ENCODE data around the gene ARHGAP28.

ARHGAP28 gene, protein sequence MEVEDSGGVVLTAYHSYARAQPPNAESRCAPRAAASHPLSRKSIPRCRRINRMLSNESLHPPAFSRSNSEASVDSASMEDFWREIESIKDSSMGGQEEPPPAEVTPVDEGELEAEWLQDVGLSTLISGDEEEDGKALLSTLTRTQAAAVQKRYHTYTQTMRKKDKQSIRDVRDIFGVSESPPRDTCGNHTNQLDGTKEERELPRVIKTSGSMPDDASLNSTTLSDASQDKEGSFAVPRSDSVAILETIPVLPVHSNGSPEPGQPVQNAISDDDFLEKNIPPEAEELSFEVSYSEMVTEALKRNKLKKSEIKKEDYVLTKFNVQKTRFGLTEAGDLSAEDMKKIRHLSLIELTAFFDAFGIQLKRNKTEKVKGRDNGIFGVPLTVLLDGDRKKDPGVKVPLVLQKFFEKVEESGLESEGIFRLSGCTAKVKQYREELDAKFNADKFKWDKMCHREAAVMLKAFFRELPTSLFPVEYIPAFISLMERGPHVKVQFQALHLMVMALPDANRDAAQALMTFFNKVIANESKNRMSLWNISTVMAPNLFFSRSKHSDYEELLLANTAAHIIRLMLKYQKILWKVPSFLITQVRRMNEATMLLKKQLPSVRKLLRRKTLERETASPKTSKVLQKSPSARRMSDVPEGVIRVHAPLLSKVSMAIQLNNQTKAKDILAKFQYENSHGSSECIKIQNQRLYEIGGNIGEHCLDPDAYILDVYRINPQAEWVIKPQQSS

DNA sequence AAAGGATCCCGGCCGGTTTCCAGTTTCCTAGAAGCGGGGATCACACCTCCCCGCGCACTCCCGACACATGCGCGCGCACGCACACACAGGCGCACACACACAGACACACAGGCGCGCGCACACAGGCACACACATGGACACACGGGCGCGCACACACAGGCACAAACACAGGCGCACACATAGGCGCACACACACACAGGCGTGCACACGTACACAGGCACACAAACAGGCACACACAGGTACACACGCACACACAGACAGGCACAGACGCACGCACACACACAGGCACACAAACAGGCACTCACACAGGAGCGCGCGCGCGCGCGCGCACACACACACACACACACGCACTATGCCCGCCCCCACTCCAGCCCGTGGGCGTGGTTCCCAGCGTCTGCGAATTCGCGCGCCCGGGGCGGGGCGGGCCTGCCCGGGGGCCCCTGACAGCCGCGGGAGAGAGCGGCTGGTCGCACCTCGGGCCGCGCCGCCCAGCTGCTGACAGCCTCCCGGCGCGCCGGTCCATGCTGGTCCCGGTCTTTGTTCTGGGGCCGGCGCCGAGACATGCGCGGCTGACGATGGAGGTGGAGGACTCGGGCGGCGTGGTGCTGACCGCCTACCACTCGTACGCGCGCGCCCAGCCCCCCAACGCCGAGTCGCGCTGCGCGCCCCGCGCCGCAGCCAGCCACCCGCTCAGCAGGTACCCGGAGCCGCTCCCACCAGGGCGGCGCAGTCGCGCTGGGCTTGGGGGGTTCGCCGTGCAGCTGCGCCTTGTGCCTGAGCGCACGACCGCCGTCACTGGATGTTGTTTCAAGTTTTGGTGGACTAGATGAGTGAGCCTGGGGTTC lies at the start of gene ARHGAP28:
Gene ARHGAP28, plus strand, starts transcription at position 470 of the 845 bp plus-strand sequence. Its CDS starts 106 bp downstream, at position 576.
- no peak for DNase-seq (ENCODE audit: low read depth)

DNA sequence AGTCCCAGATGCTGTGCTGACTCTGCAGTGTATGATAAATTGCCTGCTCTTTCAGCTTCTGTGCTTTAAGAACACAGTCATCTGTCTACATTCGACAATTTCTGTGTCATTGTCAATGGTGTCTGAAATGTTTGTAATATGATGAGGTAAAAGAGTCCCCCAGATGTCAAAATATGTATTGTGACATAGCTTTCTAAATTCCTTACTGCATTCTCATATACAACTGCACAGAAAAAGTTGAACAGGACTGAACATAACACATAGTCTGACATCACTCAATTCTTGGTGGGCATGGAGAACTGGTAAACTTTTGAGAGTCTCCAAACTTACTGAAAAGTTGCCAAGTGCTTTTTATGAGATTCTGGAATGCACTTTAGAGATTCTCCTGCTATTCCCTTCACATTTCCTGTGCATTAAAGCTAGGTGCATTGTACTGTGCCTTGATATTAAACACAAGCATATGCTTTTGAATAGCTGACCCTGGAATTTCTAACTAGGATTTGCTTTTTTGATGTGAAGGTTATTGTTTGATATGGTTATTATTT lies 48.1 kb upstream of the ARHGAP28 start:
- no peak for DNase-seq (ENCODE audit: low read depth)

DNA sequence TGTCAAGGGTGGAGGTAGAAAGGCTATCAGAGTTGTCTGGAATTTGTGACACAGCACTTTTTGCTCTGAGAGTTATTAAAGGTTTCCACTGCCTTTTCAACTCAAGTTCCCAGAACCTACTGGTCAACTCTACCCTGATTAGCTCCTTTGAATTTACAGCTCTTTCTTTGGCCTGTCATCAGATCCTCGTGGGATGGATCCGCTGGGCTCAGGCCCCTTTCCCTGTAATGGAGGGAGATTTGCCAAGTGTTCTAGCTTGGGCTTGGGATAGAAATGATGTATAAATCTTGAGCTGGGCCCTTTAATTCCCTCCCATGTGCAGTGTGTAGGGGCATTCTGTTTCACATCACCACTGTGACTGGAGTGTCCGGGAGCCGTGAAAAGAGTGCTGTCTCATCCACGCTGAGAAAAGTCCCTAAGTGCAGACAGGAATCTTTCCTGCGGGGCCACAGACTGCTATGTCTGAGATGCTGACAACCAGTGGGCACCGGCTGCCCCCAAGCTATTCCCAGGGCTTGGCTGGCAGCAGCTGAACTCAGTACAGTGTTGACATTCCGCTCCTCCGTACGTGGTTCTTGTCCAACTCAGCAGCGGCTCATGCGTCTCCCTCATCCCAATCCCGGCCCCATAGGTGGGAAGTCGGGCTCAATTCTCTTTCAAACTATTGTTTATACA lies 46.9 kb upstream of the ARHGAP28 start:
- no peak for DNase-seq (ENCODE audit: low read depth)

DNA sequence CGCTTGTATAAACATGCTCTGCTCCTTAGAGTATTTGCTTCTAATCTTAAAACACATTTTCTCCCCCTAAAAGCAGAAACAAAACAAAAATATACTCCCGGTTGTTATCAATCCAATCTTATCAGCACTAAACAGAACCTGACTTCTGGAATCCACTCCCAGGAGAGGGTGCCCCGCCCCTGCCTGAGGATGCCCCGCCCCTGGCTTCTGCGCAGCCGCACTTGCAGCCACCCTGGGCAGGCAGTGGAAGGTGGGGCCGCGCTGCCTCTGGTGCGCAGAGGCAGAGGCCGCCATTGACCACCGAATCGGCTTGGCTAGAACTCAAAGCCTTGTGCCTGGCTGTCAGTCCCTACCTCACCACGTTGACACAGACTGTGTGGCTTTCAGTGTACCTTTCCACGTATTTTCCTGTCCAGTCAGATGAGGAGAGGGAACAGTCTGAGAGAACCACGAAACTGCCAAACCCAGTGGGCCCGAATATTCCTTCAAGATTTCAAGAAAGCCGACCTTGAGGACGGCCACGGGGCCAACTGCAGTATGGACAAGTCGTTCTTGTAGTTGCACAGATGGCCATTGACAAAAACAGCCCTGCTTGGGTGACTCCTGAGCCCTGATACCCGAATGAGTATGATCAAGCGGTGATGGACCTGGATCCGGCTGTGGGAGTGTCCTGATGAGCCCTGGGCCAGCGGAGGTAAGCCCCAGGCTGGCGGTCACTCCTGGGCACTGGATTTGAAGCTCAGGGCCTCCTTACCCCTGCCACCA lies 46.2 kb upstream of the ARHGAP28 start:
- no peak for DNase-seq (ENCODE audit: low read depth)

DNA sequence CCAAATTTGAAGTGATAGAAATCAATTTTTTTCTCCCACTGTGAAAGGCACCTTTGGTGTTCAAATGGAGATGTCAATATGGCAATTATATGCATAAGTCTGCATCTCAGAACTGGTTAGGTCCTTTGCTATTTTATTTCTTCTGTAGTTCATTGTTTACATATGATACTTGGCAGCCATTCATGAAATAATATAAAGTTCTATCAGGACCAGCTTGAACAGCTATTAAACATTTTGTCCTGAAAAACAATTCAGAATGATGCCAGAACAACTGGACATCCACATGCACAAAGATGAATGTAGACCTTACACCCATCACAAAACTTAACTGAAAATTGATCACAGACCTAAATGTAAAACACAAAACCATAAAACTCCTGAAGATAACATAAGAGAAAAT lies 41.8 kb upstream of the ARHGAP28 start:
- DNase-seq (ENCODE audit: low read depth): no peak

DNA sequence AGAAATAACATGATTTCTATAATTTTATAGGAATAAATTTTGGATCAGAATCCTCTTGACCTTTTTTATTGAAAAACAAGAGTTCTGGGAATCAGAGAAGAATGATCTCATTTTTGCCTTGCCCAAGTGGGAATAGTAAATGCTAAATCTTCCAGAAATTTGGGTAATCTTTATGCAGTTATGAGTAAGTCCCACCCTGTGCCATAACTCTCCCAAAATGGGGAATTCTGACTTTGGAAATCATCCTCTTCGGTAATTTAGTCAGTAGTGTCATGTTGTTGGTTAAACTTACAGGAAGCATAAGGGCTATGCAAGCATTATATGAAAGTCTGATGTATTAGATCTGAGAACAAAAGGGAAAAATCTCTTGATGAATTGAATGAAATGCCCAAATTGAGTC lies 20.6 kb upstream of the ARHGAP28 start:
- DNase-seq (ENCODE audit: low read depth): no peak

DNA sequence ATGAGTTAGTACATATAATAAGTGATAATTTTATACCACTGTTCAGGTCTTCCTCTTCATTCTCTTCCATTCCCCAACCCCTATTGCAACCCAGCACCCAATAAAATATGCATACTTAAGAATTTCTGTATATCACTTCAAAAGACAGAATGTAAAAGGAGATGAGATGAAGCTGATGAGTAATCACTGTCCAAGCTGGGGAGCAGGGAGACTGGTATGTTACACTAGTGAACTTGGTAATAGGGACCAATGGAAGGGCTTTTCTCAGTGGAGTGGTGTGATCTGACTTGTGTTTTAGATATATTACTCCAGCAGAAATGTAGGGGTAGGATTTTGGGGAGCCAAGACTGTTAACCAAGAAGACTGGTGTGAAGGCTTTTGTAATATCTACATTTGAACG lies 18.0 kb upstream of the ARHGAP28 start:
- DNase-seq (ENCODE audit: low read depth): no peak

DNA sequence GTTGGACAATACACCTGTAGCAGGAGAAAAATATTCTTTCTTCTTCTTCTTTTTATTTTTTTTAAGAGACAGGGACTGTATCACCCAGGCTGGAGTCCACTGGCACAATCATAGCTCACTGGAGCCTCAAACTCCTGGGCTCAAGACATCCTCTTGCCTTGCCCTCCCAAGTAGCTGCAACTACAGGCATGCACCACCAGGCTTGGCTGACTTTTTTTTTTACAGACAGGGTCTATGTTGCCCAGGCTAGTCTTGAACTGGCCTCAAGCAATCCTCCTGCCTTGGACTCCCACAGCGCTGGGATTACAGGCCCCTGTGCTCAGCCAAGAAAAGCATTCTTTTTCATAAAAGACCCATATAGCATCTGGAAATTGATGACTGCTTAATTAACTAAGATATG lies 17.1 kb upstream of the ARHGAP28 start:
- DNase-seq (ENCODE audit: low read depth): no peak

DNA sequence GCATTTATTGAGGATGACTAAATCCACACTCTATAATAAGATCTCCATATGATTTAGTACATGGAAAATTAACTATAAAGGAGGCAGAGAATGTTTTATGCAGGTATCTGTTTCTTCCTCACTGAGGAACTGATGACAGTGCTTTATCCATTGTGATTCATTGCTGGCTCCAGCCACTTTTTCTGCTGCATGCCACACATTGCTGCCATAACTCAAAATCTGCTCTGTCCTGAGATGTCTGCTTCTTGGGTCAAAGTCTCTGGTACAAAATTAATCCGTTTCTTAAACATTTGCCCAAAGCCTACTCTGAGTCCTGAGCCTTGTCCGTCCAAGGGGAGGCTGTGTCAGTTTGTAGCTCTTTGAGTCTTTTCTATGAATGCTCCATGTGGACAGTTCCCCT lies 15.5 kb upstream of the ARHGAP28 start:
- no peak for DNase-seq (ENCODE audit: low read depth)

DNA sequence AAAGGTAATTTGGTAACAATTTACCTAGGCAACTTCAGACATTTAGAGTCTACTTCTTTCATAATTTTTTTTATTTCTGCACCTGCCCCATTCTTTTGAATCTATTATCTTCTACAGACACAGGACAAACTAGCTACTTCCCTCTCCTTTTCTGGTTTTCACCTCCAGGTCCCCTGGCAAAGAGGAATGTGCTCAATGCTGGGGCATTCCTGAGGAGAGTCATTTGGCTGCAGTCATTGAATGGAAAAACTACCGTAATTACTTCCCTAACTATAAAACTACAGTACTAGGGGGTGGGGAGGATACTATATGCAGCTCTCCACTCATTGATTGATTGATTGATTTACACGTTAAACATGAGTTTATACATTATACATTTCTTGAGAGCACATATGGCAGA lies 11.2 kb upstream of the ARHGAP28 start:
- DNase-seq (ENCODE audit: low read depth): no peak

DNA sequence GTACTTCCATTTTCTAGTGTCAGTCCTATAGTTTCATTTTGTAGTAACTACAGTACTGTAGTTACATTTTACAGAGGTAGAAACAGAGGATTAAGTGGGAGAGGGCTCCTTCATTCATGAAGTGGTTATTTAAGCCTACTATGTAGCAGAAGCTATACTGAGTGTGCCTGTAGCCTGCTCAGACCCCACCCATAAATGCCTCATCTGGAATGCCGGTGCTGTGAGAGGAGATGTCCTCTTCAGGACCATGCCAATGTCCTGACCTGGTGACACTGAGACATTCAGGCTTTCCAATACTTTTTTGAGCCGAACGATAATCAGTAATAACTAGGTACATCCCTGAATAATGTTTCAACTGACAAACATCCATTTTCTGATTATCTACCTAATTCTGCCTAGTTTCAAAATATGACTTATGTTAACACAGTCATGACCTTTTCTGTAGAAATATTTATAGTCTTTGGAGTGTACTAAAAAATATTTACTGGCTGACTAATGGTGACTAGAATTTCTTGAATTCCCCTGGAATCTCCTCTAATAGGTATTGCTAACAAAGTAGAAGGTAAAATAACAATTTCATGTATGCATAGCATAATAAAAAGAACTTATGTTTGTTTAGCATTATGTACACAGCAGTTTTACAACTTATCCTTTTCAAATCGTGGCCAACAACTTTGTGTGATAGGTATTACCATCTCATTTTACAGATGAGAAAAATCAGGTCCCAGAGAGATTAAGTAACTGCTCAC lies 10.2 kb upstream of the ARHGAP28 start:
- DNase-seq (ENCODE audit: low read depth): no peak

DNA sequence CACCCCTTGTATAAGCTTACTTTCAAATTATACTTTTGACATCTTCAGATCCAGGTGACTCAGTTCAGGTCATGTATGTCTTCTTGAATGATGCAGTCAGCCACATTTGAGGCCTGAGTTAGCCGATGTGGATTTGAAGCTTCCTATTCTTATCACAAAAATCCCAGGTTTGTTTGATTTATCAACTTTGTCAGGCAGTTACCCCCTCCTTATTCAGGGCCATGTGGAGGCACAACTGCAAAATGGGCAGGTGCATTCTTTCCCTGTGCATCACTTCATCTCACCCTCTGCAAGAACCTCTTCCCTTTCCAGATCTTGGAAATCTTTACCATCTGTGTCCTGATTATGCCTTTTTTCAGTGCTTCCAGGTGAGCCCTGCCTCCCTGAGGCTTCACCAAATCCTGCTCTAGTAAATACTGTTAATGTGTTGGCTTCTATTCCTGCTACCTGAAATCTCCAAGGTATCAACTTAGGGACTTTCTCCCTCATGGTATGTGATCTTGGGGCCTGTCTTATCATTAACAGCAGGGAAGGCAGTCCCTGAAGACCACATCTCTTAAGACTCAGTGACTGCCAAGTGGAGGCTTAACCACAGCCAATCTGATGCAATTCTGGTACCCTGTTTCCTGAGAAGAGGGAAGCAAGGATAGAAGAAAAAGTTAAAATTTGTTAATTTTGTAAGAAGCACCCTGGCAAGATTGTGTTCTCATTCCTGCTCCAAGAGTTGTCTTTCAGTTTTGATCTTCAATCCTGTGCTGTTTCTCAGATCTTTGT lies 9.4 kb upstream of the ARHGAP28 start:
- DNase-seq (ENCODE audit: low read depth): no peak

DNA sequence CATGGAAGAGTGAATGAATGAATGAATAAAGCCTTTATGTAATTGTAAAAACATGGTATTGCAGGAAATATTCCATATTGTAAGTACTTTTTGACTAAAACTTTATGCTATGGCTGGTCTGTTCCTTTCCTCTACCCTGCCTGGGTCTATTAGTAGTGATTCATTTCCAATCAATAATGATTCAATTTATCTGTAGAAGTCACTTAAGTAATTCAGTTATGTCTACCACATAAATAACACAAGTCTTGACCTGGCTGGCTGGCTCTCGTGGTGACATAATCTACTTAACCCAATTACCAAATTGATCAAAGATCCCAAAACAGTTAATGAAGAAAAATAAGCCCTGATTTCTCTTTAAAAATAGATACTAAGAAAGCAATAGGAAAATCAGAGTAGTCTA lies 7.8 kb upstream of the ARHGAP28 start:
- no peak for DNase-seq (ENCODE audit: low read depth)

DNA sequence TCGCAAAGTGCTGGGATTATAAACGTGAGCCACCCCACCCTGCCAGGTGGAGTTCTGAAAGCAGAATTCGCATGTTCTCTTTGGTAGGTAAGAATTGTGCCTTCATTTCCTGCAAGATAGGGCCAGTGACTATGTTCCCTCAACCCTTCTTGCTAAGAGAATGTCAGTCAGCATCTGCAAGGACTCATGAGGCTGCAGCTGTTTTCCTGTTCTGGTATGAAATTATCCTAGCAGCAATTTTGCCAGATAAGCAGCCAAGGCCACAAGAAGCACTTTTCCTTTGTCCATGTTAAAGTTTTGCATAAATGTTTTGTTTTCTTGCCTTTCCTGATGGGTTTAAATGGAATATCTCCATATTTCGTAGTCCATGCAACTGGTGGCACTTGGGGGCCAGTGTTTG lies 6.8 kb upstream of the ARHGAP28 start:
- DNase-seq (ENCODE audit: low read depth): no peak

DNA sequence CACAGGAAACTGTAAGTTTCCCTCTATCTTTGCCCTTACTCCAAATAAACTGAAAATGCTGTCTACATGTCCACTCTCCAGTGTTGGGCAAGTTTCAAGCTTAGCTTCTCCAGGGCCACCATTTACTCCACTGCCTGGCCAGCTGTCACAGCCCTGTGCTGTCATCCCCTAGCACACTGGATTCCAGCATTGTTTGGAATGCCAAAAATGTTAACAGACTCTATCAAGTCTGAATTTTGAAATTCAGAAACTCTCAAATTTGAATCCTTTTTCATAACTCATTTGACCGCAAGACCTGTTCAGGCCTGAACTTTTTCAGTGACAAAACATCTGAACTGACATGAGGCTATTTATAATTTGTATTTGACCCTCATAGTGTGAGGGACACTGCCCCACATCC lies 5.2 kb upstream of the ARHGAP28 start:
- DNase-seq (ENCODE audit: low read depth): no peak

DNA sequence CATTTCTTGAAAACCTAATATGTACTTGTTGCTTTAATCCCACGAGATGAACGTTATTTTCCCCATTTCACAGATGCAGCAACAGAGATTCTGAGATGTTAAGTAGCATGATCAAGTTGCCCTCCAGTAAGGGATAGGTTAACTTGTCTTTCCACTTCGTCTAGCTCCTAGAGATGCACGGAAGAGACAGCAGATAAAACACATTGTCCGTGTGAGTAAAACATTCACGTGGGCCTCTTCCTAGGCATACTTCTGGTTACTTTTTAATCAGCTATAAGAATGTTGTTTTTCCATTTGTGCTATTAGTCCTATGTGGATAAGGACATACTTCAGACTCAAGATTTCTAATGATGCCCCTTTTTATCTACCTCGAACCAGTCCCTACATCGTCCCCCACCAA lies 1.2 kb upstream of the ARHGAP28 start:
- DNase-seq (ENCODE audit: low read depth): no peak

DNA sequence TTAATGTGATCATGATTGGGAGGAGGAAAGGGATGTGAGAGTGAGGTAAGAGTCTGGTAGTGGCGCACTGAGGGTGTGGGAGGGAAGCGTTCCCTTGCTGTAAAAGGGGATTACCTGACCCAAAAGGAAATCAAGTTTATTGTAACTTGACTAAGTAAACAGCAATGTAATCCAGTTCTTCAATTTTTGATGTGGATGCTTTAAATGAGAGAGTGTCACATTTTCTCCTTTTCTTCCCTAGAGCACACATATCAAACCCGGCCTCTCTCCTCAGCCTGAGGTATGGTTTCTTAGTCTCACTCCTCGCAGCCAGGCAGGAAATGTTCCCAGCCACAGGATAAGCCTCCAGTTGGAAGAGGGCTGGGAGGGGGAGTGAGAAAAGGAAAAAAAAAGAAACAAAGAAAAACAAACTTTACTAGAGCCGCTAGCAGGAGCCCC lies 688 bp upstream of the ARHGAP28 start:
- DNase-seq (ENCODE audit: low read depth): no peak

DNA sequence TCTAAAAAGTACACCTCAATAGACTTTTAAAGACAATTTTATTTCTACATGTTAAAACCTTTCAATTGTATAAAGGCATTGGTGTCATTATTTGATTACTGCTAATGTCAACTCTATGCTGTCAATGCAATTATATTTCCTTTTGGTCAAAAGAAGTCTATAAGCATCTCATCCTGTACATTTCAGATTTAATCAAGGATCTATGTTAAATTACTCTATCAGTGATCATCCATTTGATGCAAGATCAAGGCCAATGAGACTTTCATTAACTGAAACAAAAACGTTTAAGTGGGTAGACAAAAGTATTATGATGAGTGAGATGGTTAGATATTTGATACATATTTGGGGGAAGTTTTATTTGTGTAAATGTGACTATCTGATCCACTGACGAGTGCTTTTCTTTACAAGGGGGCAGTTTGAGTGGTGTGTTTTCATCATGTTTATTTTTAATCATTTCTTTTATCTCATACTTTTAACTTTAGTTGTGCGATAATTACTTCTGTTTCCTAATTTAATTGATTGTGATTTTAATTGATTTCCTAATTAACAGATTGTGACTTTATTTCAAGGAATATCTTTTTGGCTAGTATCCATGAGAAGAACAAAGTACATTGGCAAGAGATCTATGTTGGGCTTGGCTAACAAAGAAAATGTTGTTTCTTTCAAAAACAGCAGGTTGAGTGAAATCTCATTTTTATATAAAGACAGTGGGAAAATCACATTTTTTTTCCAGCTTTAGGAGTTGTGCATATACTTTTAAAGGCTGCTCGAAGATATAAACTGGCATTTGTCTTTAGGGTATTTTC lies 1.1 kb downstream of the ARHGAP28 start:
- DNase-seq (ENCODE audit: low read depth): no peak

DNA sequence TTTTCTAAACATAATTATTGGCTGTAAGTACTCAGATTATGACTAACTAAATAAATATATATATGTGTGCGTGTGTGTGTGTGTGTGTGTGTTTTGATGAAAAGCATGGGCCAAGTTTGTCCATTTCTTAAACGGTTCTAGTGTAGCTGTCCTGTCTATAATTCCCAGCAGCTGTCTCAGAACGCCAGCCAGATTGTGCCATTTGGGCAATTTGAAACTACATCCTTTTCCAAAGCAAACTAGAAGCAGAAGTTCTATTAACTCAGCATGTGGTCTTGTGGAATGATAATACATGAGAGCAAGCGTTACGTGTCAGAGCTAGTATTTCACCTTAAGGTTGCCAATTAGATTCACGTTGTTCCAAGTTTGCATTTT lies 1.7 kb downstream of the ARHGAP28 start:
- DNase-seq (ENCODE audit: low read depth): no peak

Data from activated gamma-delta T cell treated with anti-CD3 and anti-CD28 coated beads, Interleukin-2, amount 50 U/mL, for 16 hours (primary cell).